ENCODE measurements around the gene TOGARAM1.

- no peak for TF ChIP-seq POLR2A (IDR thresholded peaks at IDR 0.05)
- TF ChIP-seq, protein P1, sequence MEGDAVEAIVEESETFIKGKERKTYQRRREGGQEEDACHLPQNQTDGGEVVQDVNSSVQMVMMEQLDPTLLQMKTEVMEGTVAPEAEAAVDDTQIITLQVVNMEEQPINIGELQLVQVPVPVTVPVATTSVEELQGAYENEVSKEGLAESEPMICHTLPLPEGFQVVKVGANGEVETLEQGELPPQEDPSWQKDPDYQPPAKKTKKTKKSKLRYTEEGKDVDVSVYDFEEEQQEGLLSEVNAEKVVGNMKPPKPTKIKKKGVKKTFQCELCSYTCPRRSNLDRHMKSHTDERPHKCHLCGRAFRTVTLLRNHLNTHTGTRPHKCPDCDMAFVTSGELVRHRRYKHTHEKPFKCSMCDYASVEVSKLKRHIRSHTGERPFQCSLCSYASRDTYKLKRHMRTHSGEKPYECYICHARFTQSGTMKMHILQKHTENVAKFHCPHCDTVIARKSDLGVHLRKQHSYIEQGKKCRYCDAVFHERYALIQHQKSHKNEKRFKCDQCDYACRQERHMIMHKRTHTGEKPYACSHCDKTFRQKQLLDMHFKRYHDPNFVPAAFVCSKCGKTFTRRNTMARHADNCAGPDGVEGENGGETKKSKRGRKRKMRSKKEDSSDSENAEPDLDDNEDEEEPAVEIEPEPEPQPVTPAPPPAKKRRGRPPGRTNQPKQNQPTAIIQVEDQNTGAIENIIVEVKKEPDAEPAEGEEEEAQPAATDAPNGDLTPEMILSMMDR (IDR thresholded peaks at IDR 0.05), result no peak
Observed at GRCh38 chr14:44914849-44915248, 47.1 kb upstream of the TOGARAM1 start.

All from Peyer's patch (tissue), 4 donors.